C1 segment of cervical spinal cord (tissue), 14 donors: ENCODE data around the gene CHST3.
"Not testable (repeated sequence)": the region's sequence is repeated elsewhere in the genome, so short reads cannot be mapped to it uniquely, and the experiment has no call there.

ENCODE experiments used
- DNase-seq, 14 donors: peaks; one replicate each; lab custom pipeline; 2025; lab: John Stamatoyannopoulos, UW

The CHST3 gene

DNA sequence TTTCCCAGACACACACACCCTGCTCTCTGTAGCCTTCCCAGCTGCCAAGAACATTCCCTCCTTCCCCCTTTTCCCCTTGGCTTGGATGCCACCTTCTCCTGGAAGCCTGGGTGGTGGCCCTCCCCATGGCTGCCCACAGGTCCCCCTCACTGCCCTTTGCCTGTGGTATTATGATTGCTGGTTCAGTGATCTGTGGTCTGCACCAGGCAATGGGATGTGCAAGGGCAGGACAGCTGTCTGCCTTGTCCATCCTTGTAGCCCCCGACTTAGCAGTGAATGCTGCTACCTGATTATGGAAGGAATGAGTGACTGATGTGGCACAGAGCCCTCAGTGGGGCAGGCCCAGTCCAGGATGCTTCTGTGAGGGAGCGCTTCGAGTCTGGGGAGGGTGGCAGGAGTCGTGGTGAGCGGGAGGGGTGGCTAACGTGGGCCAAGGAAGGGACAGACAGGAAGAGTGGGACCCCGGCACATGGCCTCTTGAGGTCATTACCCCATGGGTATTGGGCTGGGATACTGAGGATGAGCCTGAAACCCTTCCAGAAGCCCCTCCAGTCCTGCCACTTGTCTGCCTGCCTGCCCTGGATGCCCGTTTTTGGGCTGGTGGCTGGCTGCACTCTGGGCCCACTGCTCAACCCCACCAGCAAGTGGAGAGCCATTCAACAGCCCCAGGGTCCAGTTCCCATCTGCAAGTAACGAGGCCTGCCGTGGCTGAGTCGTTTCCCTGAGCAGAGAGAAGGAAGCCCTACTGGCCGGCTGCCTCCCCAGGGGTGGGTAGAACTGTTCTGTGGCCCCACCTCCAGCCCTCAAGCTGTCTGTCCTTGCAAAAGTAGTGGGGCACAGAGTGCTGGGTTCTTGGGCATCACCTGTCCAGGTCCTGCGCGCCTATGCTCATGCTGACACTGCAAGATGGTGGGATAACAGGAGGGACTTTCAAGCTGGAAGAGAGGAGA lies 8.8 kb downstream of the CHST3 start:
- peak in 1 of 14 donors; percentile 48 for DNase-seq

DNA sequence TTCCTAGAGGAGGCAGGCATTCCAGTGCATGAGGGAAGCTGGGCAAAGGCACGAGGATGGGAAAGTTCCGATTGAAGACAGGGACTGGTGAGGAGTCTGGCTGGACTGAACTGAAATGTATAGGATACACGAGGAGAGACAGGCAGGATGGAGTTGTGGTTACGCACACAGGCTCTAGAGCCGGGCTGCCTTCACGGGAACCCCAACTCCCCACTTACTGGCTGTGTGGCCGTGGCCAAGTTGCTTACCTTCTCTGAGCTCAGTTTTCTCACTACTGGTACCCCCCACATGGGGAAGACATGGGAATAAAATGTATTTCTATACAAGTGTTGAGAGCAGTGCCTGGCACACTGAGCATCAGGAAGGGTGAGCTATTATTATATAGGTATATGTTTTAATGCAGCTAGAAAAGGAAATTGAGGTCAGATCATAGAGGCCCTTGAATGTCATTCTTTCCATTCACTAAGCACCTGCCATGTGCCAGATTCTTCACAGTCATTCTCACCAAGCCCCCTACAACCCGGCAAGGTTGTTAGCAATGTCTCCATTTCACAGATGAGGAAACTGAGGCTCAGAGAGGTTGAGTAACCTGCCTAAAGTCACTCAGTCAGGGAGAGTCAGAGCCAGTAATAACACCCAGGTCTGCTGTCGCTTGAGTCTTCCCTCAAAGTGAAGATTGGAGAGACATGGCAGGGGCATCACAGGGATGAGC lies 9.7 kb downstream of the CHST3 start:
- no peak for DNase-seq

DNA sequence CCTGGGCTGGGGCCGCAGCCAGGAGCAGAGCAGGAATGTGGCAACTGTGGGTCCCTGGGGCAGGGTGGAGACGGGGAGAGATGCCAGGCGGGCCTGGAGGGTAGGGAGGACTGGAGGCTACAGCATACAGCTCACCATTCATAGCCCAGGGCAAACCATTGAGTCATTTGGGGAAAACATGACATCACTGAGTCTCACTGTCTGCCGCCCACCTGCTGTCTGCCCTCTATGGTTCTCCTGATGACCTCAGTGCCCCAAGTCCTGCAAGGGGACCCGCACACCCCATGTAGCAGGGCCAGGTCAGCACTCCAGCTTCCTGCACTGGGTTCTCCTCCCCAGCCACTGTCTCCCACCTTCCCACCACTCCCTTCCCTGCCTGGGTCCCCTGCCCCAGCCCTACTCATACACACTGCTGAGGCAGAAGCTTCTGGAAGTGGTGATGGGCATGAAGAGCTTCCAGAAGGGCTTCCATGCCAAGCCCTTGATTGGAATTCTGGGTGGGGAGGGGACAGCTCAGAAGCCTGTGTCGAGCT lies 10.4 kb downstream of the CHST3 start:
- peak in 5 of 14 donors; percentile 26 to 81 (median 58) for DNase-seq

DNA sequence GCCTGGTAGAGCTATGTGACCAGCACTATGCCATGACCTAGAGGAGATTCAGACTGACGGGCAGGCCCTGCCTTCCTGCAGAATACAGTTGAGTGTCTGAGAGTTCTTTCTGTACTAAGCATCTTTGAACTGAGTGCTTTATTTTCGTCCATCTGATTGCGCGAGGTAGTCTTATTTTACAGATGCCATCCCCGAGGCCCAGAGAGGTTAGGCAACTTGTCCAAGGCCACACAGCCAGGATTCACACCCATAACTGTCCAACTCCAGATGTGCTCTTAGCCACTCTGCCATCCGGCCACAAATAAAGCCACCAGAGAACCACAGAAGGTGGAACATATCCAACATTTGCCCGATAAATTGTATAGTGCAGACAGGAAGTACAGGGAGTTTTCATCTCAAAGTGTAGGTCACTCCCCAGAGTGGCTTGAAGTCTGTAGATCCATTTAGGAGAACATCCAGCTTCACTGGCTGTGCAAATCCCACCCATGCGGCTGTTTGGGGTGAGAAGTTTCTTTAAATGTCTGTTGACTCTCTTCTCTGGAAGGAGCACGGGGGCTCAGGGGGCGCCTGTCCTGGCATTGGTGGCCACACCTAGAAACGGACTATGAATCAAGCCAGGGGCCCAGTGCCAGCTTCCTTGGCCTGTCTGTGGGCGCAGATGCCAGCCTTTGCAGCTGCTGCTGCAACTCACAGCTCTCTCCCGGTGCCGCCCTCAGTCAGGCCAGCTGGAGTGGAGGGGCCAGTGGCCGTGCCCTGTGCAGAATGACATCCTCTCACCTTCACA lies 11.1 kb downstream of the CHST3 start:
- DNase-seq: peak in 9 of 14 donors; percentile 50 to 95 (median 88)

DNA sequence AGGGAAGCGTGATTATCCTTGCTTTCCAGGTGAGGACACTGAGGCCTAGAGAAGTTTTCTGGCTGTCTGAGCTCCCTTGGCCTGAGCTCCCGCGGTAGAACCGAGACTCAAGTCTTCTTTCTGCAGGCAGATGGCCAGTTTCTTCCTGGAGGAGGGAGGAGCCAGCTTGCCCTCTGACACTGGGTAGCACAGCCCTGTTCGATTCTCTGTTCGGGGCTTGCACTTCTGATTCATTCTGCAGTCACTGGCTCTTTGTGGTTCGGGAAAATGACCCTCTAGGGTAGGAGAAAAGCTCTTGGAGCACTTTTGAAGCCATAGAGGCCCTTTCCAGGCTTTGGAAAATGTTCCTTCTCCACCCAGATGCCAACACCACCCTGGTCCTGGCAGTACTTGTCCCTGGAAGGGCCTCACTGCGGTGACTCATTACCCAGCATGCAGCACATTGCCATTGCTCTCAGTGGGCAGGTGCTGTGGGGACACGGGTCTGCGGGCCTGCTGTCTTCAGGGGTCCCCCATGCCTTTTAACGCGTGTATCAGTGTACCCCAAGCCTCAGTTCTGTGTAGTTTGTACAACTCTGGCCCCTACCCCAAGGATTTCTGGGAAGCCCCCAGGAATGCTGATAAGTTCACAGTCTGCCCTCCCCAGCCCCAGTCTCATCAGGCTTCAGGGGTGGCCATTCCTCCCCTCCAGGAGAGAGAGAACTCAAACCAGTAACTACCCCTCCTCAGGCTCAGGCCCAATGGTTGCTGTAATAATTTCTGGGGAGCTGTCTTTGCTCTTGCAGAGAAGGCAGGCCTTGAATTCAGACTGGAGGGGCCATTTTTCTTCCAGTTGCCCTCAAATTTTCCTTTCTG lies 11.9 kb downstream of the CHST3 start:
- DNase-seq: peak in 8 of 14 donors; percentile 47 to 95 (median 88)

DNA sequence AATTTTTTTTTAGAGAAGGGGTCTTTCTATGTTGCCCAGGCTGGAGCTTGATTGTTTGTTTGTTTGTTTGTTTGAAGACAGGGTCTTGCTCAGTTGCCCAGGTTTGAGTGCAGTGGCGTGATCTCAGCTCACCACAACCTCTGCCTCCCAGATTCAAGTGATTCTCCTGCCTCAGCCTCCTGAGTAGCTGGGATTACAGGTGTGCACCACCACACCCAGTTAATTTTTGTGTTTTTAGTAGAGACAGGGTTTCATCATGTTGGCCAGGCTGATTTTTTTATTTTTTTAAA lies 13.4 kb downstream of the CHST3 start:
- DNase-seq: not testable (repeated sequence)

DNA sequence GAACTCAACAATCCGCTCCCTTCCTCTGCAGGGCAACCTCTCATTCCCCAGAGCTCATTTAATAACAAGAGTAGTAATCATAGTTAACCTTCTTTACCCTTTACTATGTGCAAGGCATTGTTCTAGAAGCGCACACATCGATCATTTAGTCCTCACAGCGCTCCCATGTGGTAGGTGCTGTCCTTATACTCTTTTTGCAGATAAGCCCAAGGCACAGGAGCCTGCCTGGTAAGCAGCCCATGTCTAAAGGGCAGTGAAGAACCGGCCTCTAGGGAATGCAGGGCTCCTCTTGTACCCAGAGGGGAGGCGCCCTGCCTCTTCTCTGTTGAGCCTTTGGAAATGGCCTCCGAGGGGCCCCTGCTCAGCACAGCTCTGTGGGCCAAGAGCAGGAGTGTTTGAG lies 14.3 kb downstream of the CHST3 start:
- DNase-seq: peak in 1 of 14 donors; percentile 29

DNA sequence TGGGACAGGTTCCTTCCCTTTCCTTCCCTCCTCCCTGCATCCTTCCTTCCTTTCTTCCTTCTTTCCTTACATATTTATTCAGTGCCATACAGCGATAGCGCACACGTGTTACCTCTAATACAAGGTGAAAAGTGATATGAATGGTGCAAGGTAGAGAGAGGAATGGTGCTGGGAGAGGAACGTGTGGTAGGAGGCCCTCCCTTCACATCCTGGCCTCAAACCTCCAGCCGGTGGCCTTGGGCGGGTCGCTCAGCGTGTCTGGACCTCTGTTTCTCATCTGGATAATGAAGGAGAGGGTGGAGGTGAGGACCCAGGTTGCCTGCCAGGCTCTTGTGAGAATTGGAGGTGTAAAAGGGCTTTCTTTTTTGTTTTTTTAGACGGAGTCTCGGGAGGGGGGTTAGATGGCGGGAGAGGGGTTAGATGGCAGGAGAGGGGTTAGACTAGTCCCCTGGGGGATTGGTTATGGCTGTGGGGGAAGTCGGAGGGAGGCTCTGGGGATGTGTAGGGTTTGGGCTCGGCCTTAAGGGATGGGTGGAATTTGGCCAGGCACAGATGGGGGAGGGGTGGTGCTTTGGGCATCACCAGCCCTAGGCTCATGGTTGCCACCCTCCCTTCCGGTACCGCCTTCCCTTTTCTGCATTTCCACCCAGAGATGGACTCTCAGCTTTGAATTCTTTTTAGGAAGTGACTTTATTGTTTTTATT lies 14.9 kb downstream of the CHST3 start:
- DNase-seq: no peak

DNA sequence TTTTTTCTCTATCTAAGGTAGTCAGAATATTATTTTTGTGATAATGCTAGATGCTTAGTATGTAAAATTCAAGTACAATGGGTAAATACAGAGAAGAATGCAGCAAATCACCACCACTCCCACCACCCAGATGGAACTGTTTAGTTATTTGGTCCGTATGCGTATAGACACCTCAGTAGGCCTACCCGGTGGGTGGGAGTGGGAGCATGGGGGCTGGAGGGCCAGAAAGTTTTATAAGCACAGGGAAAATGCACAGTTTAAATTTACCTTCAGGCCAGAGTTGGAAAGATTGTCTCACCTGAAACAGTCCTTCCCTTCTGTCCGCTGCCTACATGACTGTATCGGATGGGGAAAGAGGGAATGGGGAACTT lies 15.5 kb downstream of the CHST3 start:
- DNase-seq: no peak

DNA sequence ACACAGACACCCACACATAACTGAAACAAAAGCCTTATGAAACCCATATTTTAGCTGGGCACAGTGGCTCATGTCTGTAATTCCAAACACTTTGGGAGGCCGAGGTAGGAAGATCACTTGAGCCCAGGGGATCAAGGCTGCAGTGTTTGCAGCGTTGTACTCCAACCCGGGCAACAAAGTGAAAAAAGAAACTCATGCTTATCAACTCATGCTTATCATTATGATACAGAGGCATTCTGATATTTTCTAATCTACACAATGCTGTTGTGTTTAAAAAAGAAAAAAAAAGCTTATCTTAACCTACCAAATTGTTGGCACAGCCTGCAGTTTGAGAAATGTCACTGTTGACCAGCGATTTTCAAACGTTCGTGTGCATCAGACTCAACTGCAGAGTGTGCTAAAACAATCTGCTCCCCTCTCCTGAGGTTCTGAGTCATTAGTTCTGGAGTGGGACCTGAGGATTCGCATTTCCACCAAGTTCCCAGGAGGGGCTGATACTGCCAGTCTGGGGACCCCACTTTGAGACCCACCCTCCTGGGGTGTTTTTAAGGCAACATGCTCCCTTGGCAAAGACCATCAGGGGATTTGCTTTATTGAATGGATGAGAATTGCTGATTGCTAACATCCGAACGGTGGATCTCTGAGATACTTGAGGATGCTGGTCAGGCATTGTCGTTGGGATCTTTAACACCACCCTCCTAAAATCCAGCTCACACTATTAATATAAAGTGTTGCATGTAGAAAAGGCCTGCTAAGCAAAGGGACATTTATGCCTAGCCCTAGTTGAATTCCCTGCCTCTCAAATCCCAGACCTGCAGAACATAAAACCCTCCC lies 16.2 kb downstream of the CHST3 start:
- DNase-seq: no peak

DNA sequence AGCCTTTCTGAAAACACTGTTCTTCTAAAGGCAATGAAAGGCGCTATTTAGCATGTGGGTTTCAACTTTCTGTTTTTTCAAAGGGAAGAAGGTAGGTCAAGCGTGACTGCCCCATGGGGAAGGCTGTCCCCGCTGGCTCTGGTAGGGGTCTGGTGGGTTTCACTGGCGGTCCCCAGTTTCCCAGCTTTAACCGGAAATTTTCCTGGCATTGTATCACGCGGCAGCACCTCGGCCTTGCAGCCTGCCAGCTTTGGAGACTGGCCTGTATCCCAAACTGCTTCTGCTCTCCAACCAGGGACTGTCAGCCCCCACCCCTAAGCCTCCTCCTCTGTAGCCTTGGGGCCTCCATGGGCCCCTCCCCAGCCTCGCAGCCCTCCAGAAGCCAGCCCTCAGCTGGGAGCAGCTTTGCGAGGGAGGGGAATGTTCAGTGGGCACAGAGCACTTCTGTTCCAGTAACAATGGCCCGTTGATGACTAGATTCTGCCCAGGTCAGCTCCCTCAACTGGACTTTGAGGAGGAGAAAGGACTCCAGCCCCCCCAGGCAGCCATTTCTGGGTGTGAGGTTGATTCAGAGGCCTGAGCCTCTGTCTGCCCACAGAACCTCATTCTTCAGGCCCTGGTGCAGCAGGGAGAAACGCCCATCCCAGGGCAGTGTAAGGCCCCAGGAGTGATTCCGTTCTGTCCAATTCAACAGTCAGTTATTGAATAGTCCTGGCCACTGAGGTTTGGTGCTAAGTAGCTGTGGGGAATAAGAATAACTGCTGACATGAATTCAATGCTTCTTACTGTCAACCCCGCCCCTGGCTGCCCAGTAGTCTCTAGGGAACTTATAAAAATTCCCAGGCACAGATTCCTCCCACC lies 17.1 kb downstream of the CHST3 start:
- DNase-seq: peak in 13 of 14 donors; percentile 45 to 94 (median 86)

DNA sequence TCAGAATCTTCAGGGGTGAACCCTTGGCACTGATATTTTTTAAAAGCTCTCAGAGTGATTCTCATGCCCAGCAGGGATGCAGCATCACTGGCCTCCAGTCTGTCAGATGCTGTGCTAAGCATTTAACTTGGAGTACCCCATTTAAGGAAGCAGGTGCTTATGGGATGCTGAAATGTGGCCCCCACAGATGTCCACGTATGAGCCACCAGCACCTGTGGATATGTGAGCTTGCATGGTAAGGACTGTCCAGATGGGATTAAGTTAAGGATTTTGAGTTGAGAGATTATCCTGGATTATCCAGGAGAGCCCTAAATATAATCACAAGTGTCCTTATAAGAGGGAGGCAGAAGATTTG lies 17.7 kb downstream of the CHST3 start:
- DNase-seq: no peak

DNA sequence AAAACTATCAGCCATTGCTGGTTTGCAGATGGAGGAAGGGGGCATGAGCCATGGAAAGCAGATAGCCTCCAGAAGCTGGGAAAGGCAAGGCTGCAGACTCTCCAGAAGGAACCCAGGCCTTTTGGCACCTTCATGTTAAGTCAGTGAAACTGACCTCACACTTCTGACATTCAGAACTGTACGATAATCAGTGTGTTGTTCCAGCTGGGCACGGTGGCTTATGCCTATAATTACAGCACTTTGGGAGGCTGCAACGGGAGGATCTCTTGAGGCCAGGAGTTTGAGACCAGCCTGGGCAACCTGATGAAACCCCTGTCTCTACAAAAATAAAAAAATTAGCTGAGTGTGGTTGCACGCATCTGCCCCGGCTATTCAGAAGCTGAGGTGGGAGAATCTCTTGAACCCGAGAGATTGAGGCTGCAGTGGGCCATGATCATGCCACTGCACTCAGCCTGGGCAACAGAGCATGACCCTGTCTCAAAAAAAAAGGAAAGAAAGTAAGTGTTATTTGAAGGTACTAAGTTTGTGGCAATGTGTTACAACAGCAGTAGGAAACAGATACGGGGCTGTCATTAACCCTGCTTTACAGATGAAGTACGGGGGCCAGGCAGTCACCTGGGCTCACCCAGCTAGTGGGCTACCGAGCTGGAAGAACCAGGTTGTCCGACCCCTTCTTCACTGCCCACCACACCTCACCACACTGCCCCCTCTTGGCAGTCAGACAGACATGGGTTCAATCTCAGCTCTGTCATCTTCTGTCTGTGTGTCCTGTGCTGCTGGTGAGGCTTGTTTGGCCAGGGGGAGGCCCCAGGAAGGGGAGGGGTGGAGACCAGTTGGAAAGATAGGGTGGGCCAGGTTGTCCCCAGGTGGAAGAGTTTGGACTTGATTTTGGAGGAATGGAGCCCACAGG lies 18.3 kb downstream of the CHST3 start:
- DNase-seq: no peak

DNA sequence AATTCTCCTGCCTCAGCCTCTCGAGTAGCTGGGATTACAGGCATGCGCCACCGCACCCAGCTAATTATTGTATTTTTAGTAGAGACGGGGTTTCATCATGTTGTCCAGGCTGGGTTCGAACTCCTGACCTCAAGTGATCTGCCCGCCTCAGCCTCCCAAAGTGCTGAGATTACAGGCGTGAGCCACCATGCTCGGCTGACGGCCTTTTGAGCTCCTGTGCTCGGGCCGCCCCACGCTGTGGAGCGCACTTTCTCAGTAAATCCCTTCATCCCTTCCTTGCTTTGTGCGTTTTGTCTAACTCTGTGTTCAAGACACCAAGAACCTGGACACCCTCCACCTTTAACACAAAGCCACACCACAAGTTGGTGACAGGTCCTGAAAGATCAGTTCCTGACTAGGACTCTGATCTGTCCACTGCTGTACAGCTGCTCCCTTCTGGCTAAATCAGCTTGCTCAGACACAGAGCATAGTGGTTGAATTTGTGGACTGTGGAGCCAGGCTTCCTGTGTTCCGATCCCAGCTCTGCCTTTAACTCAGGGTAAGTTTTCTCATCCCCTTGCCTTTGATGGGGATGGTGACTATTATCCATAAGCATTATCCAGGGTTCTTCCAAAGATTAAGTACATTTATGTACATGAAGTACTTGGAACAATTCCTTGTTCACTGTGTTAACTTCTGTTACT lies 20.1 kb downstream of the CHST3 start:
- no peak for DNase-seq

DNA sequence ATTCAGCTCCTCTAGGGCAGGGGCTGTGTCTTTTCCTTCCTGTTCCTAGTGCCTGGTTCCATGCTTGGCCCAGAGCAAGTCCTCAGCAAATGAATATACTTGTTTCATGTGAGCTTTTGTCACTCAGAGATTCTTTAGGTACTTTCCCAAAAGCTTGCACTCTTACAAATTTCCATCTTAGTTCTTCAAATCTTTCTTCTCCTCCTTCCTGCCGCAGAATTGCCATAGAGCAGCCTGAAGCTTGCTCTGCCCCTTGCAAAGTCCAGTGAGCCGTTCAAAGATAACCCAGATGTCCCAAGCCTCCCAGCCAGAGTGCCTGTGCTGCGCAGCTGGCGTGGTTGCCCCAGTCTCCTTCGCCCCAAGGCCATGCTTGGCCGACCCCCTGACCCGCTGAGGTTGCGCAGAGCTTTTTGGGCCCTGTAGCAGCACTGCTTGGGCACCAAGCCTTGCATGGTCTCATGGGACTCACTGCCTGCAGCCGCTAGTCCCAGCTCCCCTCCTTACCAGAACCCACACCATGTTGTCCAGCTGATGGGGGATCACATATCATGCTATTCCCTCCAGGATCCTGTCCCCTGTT lies 20.7 kb downstream of the CHST3 start:
- peak in 1 of 14 donors; percentile 45 for DNase-seq

DNA sequence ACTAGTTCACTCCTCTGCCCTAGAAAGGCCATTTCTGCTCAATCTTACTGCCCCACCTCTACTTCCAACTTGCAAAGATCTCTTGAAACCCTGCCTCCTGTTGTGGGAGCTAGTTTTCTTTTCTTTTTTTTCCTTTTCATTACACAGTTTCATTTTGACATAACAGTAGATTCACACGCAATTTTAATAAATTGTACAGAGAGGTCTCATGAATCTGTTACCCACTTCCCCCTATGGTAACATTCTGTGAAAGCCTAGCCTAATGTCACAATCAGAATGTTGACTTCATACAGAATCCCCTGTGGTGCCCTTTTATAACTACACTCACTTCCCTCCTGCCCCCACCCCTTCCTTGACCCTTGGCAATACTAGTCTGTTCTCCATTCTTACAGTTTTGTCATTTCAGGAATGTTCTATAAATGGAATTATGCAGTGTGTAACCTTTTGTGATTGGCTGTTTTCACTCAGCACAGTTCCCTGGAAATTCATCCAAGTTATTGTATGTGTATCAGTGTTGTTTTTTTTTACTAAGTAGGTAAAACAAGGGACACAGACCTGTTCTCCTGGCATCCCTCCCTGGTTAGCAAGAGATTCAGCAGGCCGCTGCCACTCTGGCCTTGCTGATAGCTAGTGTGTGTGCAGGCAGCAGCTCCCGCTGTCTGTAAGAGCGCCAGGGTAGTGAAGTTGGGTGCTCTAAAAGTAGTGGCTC lies 21.5 kb downstream of the CHST3 start:
- DNase-seq: peak in 1 of 14 donors; percentile 45
